Activated B cell treated with CpG ODN at 0.5 μM for 24 hours (primary cell): ENCODE measurements around the gene PDE7B. TPM values are rescaled to one million over a fixed set of nuclear protein-coding genes. Genes with fewer than 3 reads are reported as not detected.

Experiments used
- ATAC-seq: fragments of 200-7000 bp; cut with Tn5 transposase; one replicate; pipeline ENCODE4 v1.10.0; 2021; ENCODE audit warnings: low read depth, mild to moderate bottlenecking, moderate library complexity
- CTCF ChIA-PET: fragments of 350-600 bp; sonication (Branson Sonifier 250); formaldehyde crosslinking; loops from one replicate; lab custom pipeline; 2021; ENCODE audit warnings: antibody characterized with exemption; lab: Charles Lee
- POLR2A ChIA-PET: fragments of 350-600 bp; sonication (Branson Sonifier 250); formaldehyde crosslinking; loops from one replicate; lab custom pipeline; 2021; ENCODE audit warnings: antibody characterized with exemption; lab: Charles Lee
- DNase-seq: peaks from one replicate; pipeline ENCODE4 v3.0.0; 2022
- H3K27ac Mint-ChIP-seq: one replicate; pipeline ENCODE4 v1.8.0; 2020; ENCODE audit warnings: mixed read lengths
- H3K27me3 Mint-ChIP-seq: one replicate; pipeline ENCODE4 v1.8.0; 2021; ENCODE audit warnings: mixed read lengths
- H3K36me3 Mint-ChIP-seq: one replicate; pipeline ENCODE4 v1.8.0; 2021; ENCODE audit warnings: low read depth, mixed read lengths
- H3K4me1 Mint-ChIP-seq: one replicate; pipeline ENCODE4 v1.8.0; 2021; ENCODE audit warnings: mixed read lengths
- H3K4me3 Mint-ChIP-seq: one replicate; pipeline ENCODE4 v1.8.0; 2020; ENCODE audit warnings: mild to moderate bottlenecking, mixed read lengths
- H3K9me3 Mint-ChIP-seq: one replicate; pipeline ENCODE4 v1.8.0; 2020; ENCODE audit warnings: mixed read lengths
- CTCF ChIP-seq: fragments of 200-600 bp; IDR thresholded peaks from one replicate; pipeline ENCODE4 v1.8.0; 2022; ENCODE audit warnings: antibody characterized with exemption, mild to moderate bottlenecking
- intact Hi-C: fragments of 100-400 bp; cut with micrococcal nuclease; formaldehyde crosslinking; loops from one replicate; pipeline ENCODE4 v1.15.1; 2024
- total RNA-seq: library from RNA; stranded (reverse); gene quantifications from 2 replicates; pipeline ENCODE4 v1.2.3, GENCODE V29; 2022

PDE7B gene
- total RNA-seq, 1 donor from 2014 or later, result 1.8 TPM

GRCh38 chr6:136011475-136011874, 160.0 kb downstream of the PDE7B start:
- DNase-seq (no peak), ATAC-seq (no peak)
- Mint-ChIP-seq H3K4me3 (no peak overlapping the region), H3K9me3 (peaks cover 14% of the 10 kb centered on the region), H3K4me1 (no peaks in the 10 kb centered on the region), H3K36me3 (no peaks in the 10 kb centered on the region), H3K27me3 (no peaks in the 10 kb centered on the region), H3K27ac (no peak overlapping the region)
- intact Hi-C loops, result no loop called here
- no peak for TF ChIP-seq CTCF
- ChIA-PET CTCF (no interaction called here), POLR2A (no interaction called here)

DNA sequence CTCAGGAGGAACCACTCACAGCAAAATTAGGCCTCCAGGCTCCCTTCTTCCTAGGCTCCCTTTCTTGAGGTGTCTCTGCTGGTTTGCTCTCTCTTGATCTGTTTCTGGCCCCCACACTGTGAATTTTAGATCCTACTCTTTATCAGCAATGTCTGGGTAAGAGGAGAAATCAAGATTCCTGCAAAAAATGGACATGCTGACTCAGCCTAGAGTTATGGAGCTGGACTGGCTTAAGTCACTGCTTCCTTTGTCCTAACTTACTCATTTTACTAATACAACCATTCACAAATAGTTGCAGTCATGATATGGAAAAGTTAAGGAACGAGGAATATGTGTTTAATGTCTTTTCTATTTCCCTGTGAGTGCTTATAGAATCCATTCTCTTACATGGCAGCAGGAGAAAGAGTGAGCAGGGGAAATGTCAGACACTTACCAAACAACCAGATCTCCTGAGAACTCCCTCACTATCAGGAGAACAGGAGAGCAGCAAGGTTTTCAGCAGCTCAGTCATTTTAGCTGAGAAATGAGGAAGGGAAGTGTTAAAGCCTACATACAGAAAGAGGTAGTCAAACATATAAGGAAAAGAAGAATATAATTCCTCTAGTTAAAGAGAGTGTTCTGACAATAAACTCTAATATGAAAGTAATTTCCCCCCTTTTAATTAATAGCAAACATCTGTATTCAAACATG, 160.8 kb downstream of the PDE7B start:
- ChIA-PET CTCF (no interaction called here), POLR2A (no interaction called here)
- Mint-ChIP-seq H3K36me3 (no peaks in the 10 kb centered on the region), H3K27ac (no peak overlapping the region), H3K4me1 (no peaks in the 10 kb centered on the region), H3K9me3 (peaks cover 5% of the 10 kb centered on the region), H3K27me3 (no peaks in the 10 kb centered on the region), H3K4me3 (no peak overlapping the region)
- no peak for ATAC-seq
- intact Hi-C loops, result no loop called here
- no peak for TF ChIP-seq CTCF
- DNase-seq, result no peak

DNA sequence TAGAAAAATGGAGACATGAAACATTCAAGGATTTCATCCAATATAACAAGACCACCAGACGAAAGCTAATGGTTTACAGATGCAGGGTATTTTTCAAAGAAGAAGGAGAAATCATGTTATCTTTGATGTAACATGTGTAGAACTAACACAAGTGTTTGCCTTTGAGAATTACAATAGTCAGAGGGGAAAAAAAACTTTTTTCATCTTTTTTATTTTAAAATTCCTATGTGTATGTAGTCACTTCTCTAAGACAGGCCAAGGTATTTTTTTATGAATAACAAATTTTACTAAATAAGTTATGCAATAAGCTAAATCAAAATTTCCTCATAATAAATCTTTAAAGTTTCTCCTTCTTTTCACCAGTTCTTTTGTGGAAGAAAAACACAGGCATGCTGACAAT, 161.4 kb downstream of the PDE7B start:
- CTCF ChIA-PET, result no interaction called here
- TF ChIP-seq CTCF, result no peak
- Mint-ChIP-seq H3K4me1 (no peaks in the 10 kb centered on the region), H3K9me3 (peaks cover 2% of the 10 kb centered on the region), H3K4me3 (no peak overlapping the region), H3K27ac (no peak overlapping the region), H3K27me3 (no peaks in the 10 kb centered on the region), H3K36me3 (no peaks in the 10 kb centered on the region)
- no peak for DNase-seq
- intact Hi-C loops, result no loop called here
- ATAC-seq, result no peak
- POLR2A ChIA-PET, result no interaction called here

DNA sequence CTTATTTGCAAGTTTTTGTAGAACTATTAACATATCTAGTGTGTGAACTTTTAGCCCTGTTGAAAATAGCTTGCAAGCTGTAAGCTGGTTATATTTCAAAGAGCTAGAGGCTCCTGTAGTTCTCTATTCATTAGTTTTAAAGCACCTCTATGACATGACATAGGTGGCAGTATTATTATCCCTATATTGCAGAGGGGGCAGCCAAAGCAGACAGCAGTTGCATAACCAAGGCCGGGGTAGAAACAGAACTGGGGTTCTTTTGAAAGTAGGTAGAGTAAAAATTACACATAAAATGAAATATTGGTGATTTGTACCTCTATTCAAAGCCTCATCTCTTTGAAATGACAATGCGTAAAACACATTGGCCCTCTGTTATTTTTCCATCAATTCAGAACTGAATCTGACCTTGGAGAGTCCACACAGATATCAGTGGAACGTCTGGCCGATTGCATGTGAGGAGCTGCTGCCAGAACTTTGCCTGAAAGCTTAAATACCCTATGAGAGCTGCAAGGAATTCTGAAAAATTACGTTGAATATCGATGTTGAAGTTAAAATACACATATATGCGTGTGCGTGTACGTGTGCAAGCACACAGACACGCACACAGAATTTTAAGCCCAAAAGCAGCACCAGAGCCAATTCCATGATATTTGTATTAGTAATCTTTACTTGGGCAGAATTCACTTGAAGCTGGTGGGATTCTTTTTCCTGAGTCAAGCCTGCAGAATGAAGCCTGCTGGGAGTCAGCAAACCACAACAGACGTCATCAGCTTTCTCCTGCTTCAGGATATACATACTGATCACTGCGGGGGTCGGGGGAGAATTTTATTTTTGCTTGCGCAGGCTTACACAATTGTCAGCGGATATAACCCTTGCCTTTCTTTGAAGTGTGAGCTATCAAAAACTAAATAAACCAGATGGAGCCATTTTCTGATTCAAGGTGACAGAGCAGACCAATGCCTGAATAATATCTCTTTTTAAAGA, 163.2 kb downstream of the PDE7B start:
- H3K4me1 Mint-ChIP-seq, result no peaks in the 10 kb centered on the region
- ATAC-seq (no peak), DNase-seq (no peak)
- H3K4me3 Mint-ChIP-seq, result no peak overlapping the region
- no peak overlapping the region for H3K27ac Mint-ChIP-seq
- CTCF ChIA-PET, result no interaction called here
- H3K36me3 Mint-ChIP-seq, result no peaks in the 10 kb centered on the region
- no peaks in the 10 kb centered on the region for H3K9me3 Mint-ChIP-seq
- TF ChIP-seq CTCF, result no peak
- intact Hi-C loops, result no loop called here
- POLR2A ChIA-PET, result no interaction called here
- no peaks in the 10 kb centered on the region for H3K27me3 Mint-ChIP-seq

DNA sequence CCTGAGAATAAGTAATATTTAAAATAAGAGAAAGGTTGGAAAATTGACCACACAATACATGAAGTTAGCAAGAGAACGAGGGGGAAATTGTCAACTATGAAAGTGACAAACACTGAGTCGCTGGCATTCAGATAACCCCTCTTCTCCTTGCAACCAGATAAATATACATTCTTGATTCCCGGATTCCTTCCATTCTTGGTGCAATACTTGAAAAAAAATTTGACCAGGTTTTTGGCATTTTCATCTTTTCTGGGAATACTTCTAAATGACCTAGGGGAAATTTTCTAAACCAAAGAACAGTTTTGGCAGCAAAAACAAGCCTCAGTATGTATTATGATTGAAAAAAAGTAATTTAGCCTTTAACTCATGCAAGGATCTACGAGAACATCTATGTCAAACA, 164.0 kb downstream of the PDE7B start:
- CTCF ChIA-PET, result no interaction called here
- POLR2A ChIA-PET, result no interaction called here
- Mint-ChIP-seq H3K27ac (no peak overlapping the region), H3K36me3 (no peaks in the 10 kb centered on the region), H3K27me3 (no peaks in the 10 kb centered on the region), H3K4me3 (no peak overlapping the region), H3K4me1 (no peaks in the 10 kb centered on the region), H3K9me3 (no peaks in the 10 kb centered on the region)
- intact Hi-C loops, result no loop called here
- no peak for TF ChIP-seq CTCF
- no peak for DNase-seq
- no peak for ATAC-seq
